Keratinocyte (primary cell): ENCODE data around the gene ATRNL1. TPM values are rescaled to one million over a fixed set of nuclear protein-coding genes. Genes with fewer than 3 reads are reported as not detected.
A peak's percentile ranks its signal among the peaks of the same experiment; 100 is the strongest.

Experiments used
- DNase-seq: peaks from one replicate; pipeline ENCODE4 v3.0.0-alpha.2; 2011; ENCODE audit warnings: low read depth, missing footprints, low spot score
- FAIRE-seq: peaks from 2 replicates; lab custom pipeline; 2011; peaks lifted over from hg19 to GRCh38; lab: Jason Lieb, UNC
- H2AFZ ChIP-seq: 2 replicates; pipeline ENCODE4 v1.6.0; 2012; ENCODE audit warnings: low read length, control low read depth, inconsistent platforms; ENCODE audit not compliant: control insufficient read depth
- H3K27ac ChIP-seq: 2 replicates; pipeline ENCODE4 v1.5.1; 2011; ENCODE audit warnings: low read length; ENCODE audit not compliant: control insufficient read depth, insufficient read depth
- H3K27me3 ChIP-seq: 3 replicates; pipeline ENCODE4 v1.6.0; 2011; ENCODE audit warnings: low read length; ENCODE audit not compliant: control insufficient read depth, insufficient read depth; ENCODE audit errors: extremely low read depth
- H3K36me3 ChIP-seq, 2 experiments: 2 replicates in 1 of 2; 3 replicates in 1 of 2; pipeline ENCODE4 v1.5.1; 2011; ENCODE audit warnings: low read length in 2 of 2, mild to moderate bottlenecking in 1 of 2; ENCODE audit not compliant: control insufficient read depth in 2 of 2, insufficient read depth in 2 of 2; ENCODE audit errors: extremely low read depth in 1 of 2
- H3K4me1 ChIP-seq: 3 replicates; pipeline ENCODE4 v1.5.1; 2011; ENCODE audit warnings: low read length; ENCODE audit not compliant: control insufficient read depth, insufficient read depth; ENCODE audit errors: extremely low read depth
- H3K4me2 ChIP-seq: 3 replicates; pipeline ENCODE4 v1.6.0; 2011; ENCODE audit warnings: low read depth, low read length; ENCODE audit not compliant: control insufficient read depth, insufficient read depth; ENCODE audit errors: extremely low read depth
- H3K4me3 ChIP-seq, 3 experiments: fragments of 200-600 bp in 1 of 3; sonication (generic) in 1 of 3; 2 replicates in 2 of 3; 3 replicates in 1 of 3; pipeline ENCODE4 v1.5.1; 2011 to 2016; ENCODE audit warnings: low read length in 3 of 3, mild to moderate bottlenecking in 3 of 3, control low read depth in 2 of 3, inconsistent platforms in 1 of 3, low read depth in 1 of 3, mixed read lengths in 1 of 3, mixed run types in 1 of 3, moderate library complexity in 1 of 3; ENCODE audit not compliant: control insufficient read depth in 2 of 3, insufficient read depth in 2 of 3; ENCODE audit errors: extremely low read depth in 1 of 3
- H3K79me2 ChIP-seq: 2 replicates; pipeline ENCODE4 v1.6.0; 2012; ENCODE audit warnings: low read length; ENCODE audit not compliant: control insufficient read depth, insufficient read depth
- H3K9ac ChIP-seq: 3 replicates; pipeline ENCODE4 v1.6.0; 2011; ENCODE audit warnings: low read length; ENCODE audit not compliant: control insufficient read depth, insufficient read depth; ENCODE audit errors: extremely low read depth
- H3K9me1 ChIP-seq: 3 replicates; pipeline ENCODE4 v1.6.0; 2011; ENCODE audit warnings: low read length; ENCODE audit not compliant: control insufficient read depth, insufficient read depth; ENCODE audit errors: extremely low read depth
- H3K9me3 ChIP-seq: 2 replicates; pipeline ENCODE4 v1.5.1; 2012; ENCODE audit warnings: low read depth, low read length; ENCODE audit not compliant: control insufficient read depth
- H4K20me1 ChIP-seq: 3 replicates; pipeline ENCODE4 v1.6.0; 2011; ENCODE audit warnings: low read length; ENCODE audit not compliant: control insufficient read depth, insufficient read depth; ENCODE audit errors: extremely low read depth
- EZH2 ChIP-seq: IDR thresholded peaks from one replicate; pipeline ENCODE4 v1.6.1; 2012; ENCODE audit warnings: inconsistent platforms, mild to moderate bottlenecking, low read length, moderate library complexity
- dilution Hi-C: fragments of 300-500 bp; cut with MboI; formaldehyde crosslinking; loops from one replicate; pipeline ENCODE4 v1.7.0; 2020; ENCODE audit warnings: low sequenced_read_pairs; ENCODE audit not compliant: extremely low pct_ligation_motif_present
- polyA plus RNA-seq, 5 experiments: library from polyadenylated mRNA; depleted of rRNA in 3 of 5; stranded (reverse) in 3 of 5; stranded (forward) in 1 of 5; unstranded in 1 of 5; fragments of >200 nt; gene quantifications; 1 replicate in 1 of 5; 2 replicates in 3 of 5; 3 replicates in 1 of 5; pipeline versions ENCODE4 v1.2.1 to v1.2.3, GENCODE V29; 2011 to 2012; ENCODE audit warnings: missing spikeins in 2 of 5, low read depth in 1 of 5, low replicate concordance in 1 of 5
- TF ChIP-seq, protein P1 (sequence below), 3 experiments: IDR thresholded peaks in 1 of 3; conservative IDR thresholded peaks in 1 of 3; optimal IDR thresholded peaks in 1 of 3; 2 replicates in 2 of 3; 3 replicates in 1 of 3; pipeline versions ENCODE3 to v1.5.1; 2011; ENCODE audit warnings: low read length in 3 of 3, mild to moderate bottlenecking in 3 of 3, moderate library complexity in 2 of 3, control low read depth in 1 of 3, inconsistent platforms in 1 of 3; ENCODE audit not compliant: insufficient read depth in 2 of 3; ENCODE audit errors: extremely low read depth in 1 of 3

ATRNL1 gene
- polyA plus RNA-seq, 1 donor (not counting 4 experiments of a cell fraction or from before 2014, with no cell fraction given), result 0.07 TPM

DNA sequence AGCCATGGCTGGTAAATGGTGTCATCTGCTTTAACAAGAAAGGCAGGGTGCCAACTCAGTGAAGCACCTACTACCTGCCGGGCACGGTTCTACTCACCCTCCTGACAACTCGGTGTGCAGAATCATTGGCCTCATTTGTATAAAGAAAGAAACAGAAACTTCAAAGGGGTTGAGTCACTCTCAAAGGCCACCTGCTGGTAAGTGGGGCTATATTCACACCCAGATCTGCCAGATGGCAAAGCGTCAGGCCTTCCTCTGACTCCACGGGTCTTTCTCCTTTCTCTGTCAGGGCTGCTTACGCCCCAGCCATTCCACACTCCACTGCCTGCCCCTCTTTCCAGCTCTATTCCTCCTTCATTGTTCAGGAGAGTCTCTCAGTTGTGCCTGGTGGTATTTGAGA, 870.7 kb downstream of the ATRNL1 start:
- H2AFZ ChIP-seq, result no peak overlapping the region
- H3K4me2 ChIP-seq, result no peak overlapping the region
- FAIRE-seq, result peak; percentile 5
- no peaks in the 10 kb centered on the region for H3K79me2 ChIP-seq
- H3K27ac ChIP-seq, result no peak overlapping the region
- no peaks in the 10 kb centered on the region for H3K4me1 ChIP-seq
- no peaks in the 10 kb centered on the region for H3K9me3 ChIP-seq
- dilution Hi-C loops, result no loop called here
- TF ChIP-seq EZH2, result no peak
- TF ChIP-seq, protein P1, sequence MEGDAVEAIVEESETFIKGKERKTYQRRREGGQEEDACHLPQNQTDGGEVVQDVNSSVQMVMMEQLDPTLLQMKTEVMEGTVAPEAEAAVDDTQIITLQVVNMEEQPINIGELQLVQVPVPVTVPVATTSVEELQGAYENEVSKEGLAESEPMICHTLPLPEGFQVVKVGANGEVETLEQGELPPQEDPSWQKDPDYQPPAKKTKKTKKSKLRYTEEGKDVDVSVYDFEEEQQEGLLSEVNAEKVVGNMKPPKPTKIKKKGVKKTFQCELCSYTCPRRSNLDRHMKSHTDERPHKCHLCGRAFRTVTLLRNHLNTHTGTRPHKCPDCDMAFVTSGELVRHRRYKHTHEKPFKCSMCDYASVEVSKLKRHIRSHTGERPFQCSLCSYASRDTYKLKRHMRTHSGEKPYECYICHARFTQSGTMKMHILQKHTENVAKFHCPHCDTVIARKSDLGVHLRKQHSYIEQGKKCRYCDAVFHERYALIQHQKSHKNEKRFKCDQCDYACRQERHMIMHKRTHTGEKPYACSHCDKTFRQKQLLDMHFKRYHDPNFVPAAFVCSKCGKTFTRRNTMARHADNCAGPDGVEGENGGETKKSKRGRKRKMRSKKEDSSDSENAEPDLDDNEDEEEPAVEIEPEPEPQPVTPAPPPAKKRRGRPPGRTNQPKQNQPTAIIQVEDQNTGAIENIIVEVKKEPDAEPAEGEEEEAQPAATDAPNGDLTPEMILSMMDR (optimal IDR thresholded peaks at IDR 0.05 in 1 of 3, IDR thresholded peaks at IDR 0.05 in 1 of 3, conservative IDR thresholded peaks at IDR 0.05 in 1 of 3; ENCODE audit: extremely low read depth in 1 of 3, insufficient read depth in 2 of 3, low read length in 3 of 3), result peak; percentile 49 to 57 (median 50)
- H4K20me1 ChIP-seq, result no peaks in the 10 kb centered on the region
- DNase-seq, result no peak
- H3K9me1 ChIP-seq, result no peaks in the 10 kb centered on the region
- no peaks in the 10 kb centered on the region for H3K36me3 ChIP-seq
- H3K4me3 ChIP-seq, result no peak overlapping the region
- H3K9ac ChIP-seq, result no peak overlapping the region
- no peaks in the 10 kb centered on the region for H3K27me3 ChIP-seq

DNA sequence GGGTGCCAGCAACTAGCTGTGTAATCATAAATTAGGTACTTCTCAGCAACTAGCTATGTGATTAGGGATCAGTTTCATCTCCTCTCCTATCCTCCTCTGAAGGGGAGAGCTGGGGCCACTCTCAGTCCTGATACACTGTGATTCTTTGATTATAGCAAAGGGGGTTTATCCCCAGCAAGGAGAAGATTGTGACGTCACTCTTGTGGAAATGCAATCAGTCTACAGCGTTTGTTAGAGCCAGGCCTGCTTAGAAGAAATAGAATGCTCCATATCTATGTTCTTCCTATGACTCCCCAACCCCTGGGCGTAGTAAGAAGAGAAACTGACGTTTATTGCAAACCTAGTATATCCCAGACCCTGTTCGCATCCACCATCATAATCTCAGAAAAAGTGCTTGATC, 871.7 kb downstream of the ATRNL1 start:
- no peak overlapping the region for H3K4me3 ChIP-seq
- DNase-seq, result no peak
- no peak overlapping the region for H3K9ac ChIP-seq
- no peaks in the 10 kb centered on the region for H3K27me3 ChIP-seq
- H4K20me1 ChIP-seq, result no peaks in the 10 kb centered on the region
- no peaks in the 10 kb centered on the region for H3K79me2 ChIP-seq
- H3K27ac ChIP-seq, result no peak overlapping the region
- H3K4me2 ChIP-seq, result no peak overlapping the region
- FAIRE-seq, result no peak
- H3K9me3 ChIP-seq, result no peaks in the 10 kb centered on the region
- H2AFZ ChIP-seq, result no peak overlapping the region
- no peaks in the 10 kb centered on the region for H3K9me1 ChIP-seq
- no peak for TF ChIP-seq EZH2
- TF ChIP-seq, protein P1 (optimal IDR thresholded peaks at IDR 0.05 in 1 of 3, IDR thresholded peaks at IDR 0.05 in 1 of 3, conservative IDR thresholded peaks at IDR 0.05 in 1 of 3; ENCODE audit: extremely low read depth in 1 of 3, insufficient read depth in 2 of 3, low read length in 3 of 3), result no peak
- H3K36me3 ChIP-seq, result no peaks in the 10 kb centered on the region
- dilution Hi-C loops, result no loop called here
- no peaks in the 10 kb centered on the region for H3K4me1 ChIP-seq
